ENCODE data around the gene PCID2.

Gene PCID2

GRCh38 chr13:113149711-113150549, 58.5 kb downstream of the PCID2 start:
- DNase-seq (ENCODE audit: low read depth) = no peak

- no peak for DNase-seq (ENCODE audit: low read depth)
Observed at GRCh38 chr13:113148940-113149503, 59.4 kb downstream of the PCID2 start.

- no peak for DNase-seq (ENCODE audit: low read depth)
Observed at GRCh38 chr13:113148407-113148806, 60.1 kb downstream of the PCID2 start.

GRCh38 chr13:113147206-113147605, 61.3 kb downstream of the PCID2 start:
- no peak for DNase-seq (ENCODE audit: low read depth)

GRCh38 chr13:113146750-113147149, 61.7 kb downstream of the PCID2 start:
- DNase-seq (ENCODE audit: low read depth) = no peak

GRCh38 chr13:113145911-113146598, 62.4 kb downstream of the PCID2 start:
- DNase-seq (ENCODE audit: low read depth) = no peak

GRCh38 chr13:113145496-113145895, 63.0 kb downstream of the PCID2 start:
- DNase-seq (ENCODE audit: low read depth) = no peak

- DNase-seq (ENCODE audit: low read depth) = no peak
Observed at GRCh38 chr13:113144255-113144629, 64.2 kb downstream of the PCID2 start.

GRCh38 chr13:113143466-113144254, 64.8 kb downstream of the PCID2 start:
- DNase-seq (ENCODE audit: low read depth) = no peak

- DNase-seq (ENCODE audit: low read depth) = no peak
Observed at GRCh38 chr13:113142876-113143275, 65.6 kb downstream of the PCID2 start.

GRCh38 chr13:113141601-113141970, 66.9 kb downstream of the PCID2 start:
- DNase-seq (ENCODE audit: low read depth) = no peak

GRCh38 chr13:113140677-113141600, 67.5 kb downstream of the PCID2 start:
- no peak for DNase-seq (ENCODE audit: low read depth)

- DNase-seq (ENCODE audit: low read depth) = no peak
Observed at GRCh38 chr13:113139577-113139976, 68.9 kb downstream of the PCID2 start.

- DNase-seq (ENCODE audit: low read depth) = no peak
Observed at GRCh38 chr13:113138792-113139551, 69.5 kb downstream of the PCID2 start.

GRCh38 chr13:113137691-113138298, 70.7 kb downstream of the PCID2 start:
- DNase-seq (ENCODE audit: low read depth) = no peak

GRCh38 chr13:113135281-113135760, 73.1 kb downstream of the PCID2 start:
- no peak for DNase-seq (ENCODE audit: low read depth)

GRCh38 chr13:113129921-113130750, 78.3 kb downstream of the PCID2 start:
- no peak for DNase-seq (ENCODE audit: low read depth)

- DNase-seq (ENCODE audit: low read depth) = no peak
Observed at GRCh38 chr13:113129480-113129879, 79.0 kb downstream of the PCID2 start.

Data from fibroblast of the conjunctiva (primary cell).